Activated CD4-positive, CD25-positive, alpha-beta regulatory T cell treated with anti-CD3 and anti-CD28 coated beads, Interleukin-2, amount 50 U/mL, for 16 hours (primary cell): Measurements from ENCODE around the gene RNF220.
A peak's percentile ranks its signal among the peaks of the same experiment; 100 is the strongest.
"Not testable (repeated sequence)": the region's sequence is repeated elsewhere in the genome, so short reads cannot be mapped to it uniquely, and the experiment has no call there.

Source experiments
- DNase-seq: peaks from one replicate; pipeline ENCODE4 v3.0.0-alpha.2; 2020; ENCODE audit warnings: low read depth, low spot score

Gene RNF220

GRCh38 chr1:44652445-44653106 is 247.5 kb downstream of the RNF220 start:
- DNase-seq, result peak; percentile 57

- DNase-seq, result no peak
Measured at GRCh38 chr1:44653107-44653964, 248.3 kb downstream of the RNF220 start.

- no peak for DNase-seq
Measured at GRCh38 chr1:44654621-44655187, 249.6 kb downstream of the RNF220 start.

GRCh38 chr1:44655609-44656008 is 250.6 kb downstream of the RNF220 start:
- no peak for DNase-seq

GRCh38 chr1:44659566-44659965 is 254.5 kb downstream of the RNF220 start:
- DNase-seq, result no peak

- no peak for DNase-seq
Measured at GRCh38 chr1:44660176-44660575, 255.1 kb downstream of the RNF220 start.

GRCh38 chr1:44661781-44662682 is 257.0 kb downstream of the RNF220 start:
- DNase-seq, result no peak

- DNase-seq, result no peak
Measured at GRCh38 chr1:44662683-44663030, 257.6 kb downstream of the RNF220 start.

- no peak for DNase-seq
Measured at GRCh38 chr1:44663417-44663816, 258.4 kb downstream of the RNF220 start.

- DNase-seq, result no peak
Measured at GRCh38 chr1:44664730-44665370, 259.8 kb downstream of the RNF220 start.

- DNase-seq, result not testable (repeated sequence)
Measured at GRCh38 chr1:44666719-44667118, 261.7 kb downstream of the RNF220 start.

- DNase-seq, result no peak
Measured at GRCh38 chr1:44670751-44671640, 265.9 kb downstream of the RNF220 start.

- no peak for DNase-seq
Measured at GRCh38 chr1:44672254-44672955, 267.4 kb downstream of the RNF220 start.

- no peak for DNase-seq
Measured at GRCh38 chr1:44672961-44673674, 268.1 kb downstream of the RNF220 start.

GRCh38 chr1:44673675-44674112 is 268.6 kb downstream of the RNF220 start:
- DNase-seq, result no peak

GRCh38 chr1:44674113-44675000 is 269.3 kb downstream of the RNF220 start, which contains the start of the genes ARMH1 and TMEM53:
Gene ARMH1, plus strand, starts transcription at chr1:44674714. Its CDS starts 14,984 bp downstream, at chr1:44689698.
Gene TMEM53, minus strand, starts transcription at chr1:44674481. Its CDS starts 90 bp downstream, at chr1:44674391.
- DNase-seq, result peak; percentile 92

- DNase-seq, result no peak
Measured at GRCh38 chr1:44675186-44675585, 270.1 kb downstream of the RNF220 start.
